Measurements from ENCODE around the gene DSG3. TPM values are rescaled to one million over a fixed set of nuclear protein-coding genes. Genes with fewer than 3 reads are reported as not detected.

DSG3 gene
- total and polyA plus RNA-seq, 12 donors, result 0.04 to 0.17 (median 0.08) TPM; not detected in 9

GRCh38 chr18:31511098-31511497 lies 63.6 kb downstream of the DSG3 start:
- no peaks in the 10 kb centered on the region for H3K36me3 ChIP-seq (replicated peaks in 1 of 2)
- peaks cover 4% of the 10 kb centered on the region for H3K27me3 ChIP-seq
- TF ChIP-seq POLR2A (IDR thresholded peaks at IDR 0.05), result no peak
- TF ChIP-seq CTCF (IDR thresholded peaks at IDR 0.05), result no peak
- H3K4me1 ChIP-seq (replicated peaks in 1 of 2), result no peaks in the 10 kb centered on the region
- 54 to 63% (median 58%) methylated on average over 5 to 6 of the region's 6 CpGs for WGBS, 4 donors
- DNase-seq, result no peak
- H3K9me3 ChIP-seq (replicated peaks in 1 of 3), result no peaks in the 10 kb centered on the region
- no peak overlapping the region for H3K27ac ChIP-seq
- intact Hi-C loops (cut with DNase I), result no loop called here
- H3K4me3 ChIP-seq, result no peak overlapping the region

DNA sequence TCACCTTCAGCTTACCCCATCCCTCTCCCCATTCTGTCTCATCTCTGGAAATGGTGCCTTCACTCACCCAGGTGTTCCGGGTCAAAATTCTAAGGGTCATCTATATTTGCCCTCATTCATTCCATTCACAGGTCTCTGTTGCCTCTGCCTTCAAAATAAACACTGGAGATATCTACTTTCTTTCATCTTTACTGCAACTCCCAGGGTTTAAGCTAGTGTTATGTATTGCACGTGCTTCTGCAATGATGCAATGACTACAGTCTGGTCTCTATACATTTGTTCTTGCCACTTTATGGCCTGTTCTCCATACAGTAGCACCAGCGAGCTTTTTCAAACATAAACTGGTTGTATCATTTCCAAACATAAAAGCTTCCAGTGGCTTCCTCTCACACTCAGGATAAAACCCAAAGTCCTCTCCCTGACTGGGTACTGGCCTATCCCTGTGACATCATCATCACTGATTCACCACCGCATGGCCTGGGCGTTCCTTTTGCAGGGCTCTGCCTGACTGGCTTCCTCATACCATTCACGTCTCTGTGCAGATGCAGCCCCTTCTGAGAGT lies 64.7 kb downstream of the DSG3 start:
- Histone ChIP-seq H3K36me3 (replicated peaks in 1 of 2) (no peaks in the 10 kb centered on the region), H3K27ac (no peak overlapping the region), H3K9me3 (replicated peaks in 1 of 3) (no peaks in the 10 kb centered on the region), H3K4me1 (replicated peaks in 1 of 2) (no peaks in the 10 kb centered on the region), H3K27me3 (peaks cover 4% of the 10 kb centered on the region), H3K4me3 (no peak overlapping the region)
- TF ChIP-seq CTCF (IDR thresholded peaks at IDR 0.05) (no peak), POLR2A (IDR thresholded peaks at IDR 0.05) (no peak)
- WGBS, 4 donors, result 69 to 82% (median 73%) methylated on average over 5 to 6 of the region's 6 CpGs
- DNase-seq, result no peak
- intact Hi-C loops (cut with DNase I), result no loop called here

DNA sequence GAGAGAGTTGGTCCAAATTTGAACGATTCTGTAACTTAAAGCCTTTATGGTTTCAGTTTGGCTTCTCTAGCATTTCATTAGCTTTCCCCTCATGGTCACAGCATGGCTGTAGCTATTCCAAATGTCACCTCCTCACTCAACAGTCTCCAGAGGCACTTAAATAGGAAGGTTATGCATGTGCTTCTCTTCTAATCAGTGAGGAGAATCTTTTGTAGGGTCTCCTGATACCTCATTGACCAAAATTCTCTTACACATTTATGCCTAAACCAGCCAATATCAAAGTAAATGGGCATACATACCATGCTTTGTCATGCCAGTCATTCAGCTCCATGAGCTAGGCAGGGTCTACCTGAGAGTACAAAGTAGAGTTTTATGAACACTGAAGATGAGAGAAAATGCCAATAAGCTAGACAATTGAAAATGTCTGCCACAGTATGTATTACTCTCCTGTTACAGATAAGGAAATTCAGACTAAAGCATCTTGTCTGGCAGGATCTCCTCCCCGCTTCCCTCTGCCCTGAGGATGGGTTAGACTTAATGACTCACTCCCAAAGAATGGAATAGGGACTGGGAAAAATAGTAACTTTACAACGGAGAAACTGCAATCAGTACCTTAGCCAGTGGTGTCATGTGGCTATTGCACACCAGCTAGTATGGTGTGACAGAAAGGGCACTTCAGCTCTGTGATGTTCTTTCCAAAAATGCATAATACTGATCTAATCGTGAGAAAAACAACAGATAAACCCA lies 65.8 kb downstream of the DSG3 start:
- 39 to 49% (median 43%) methylated on average over 4 of the region's 4 CpGs for WGBS, 4 donors
- TF ChIP-seq CTCF (IDR thresholded peaks at IDR 0.05) (no peak), POLR2A (IDR thresholded peaks at IDR 0.05) (no peak)
- peaks cover 4% of the 10 kb centered on the region for H3K27me3 ChIP-seq
- no peak overlapping the region for H3K27ac ChIP-seq
- DNase-seq, result no peak
- no peak overlapping the region for H3K4me3 ChIP-seq
- intact Hi-C loops (cut with DNase I), result no loop called here
- H3K36me3 ChIP-seq (replicated peaks in 1 of 2), result no peaks in the 10 kb centered on the region
- H3K4me1 ChIP-seq (replicated peaks in 1 of 2), result no peaks in the 10 kb centered on the region
- no peaks in the 10 kb centered on the region for H3K9me3 ChIP-seq (replicated peaks in 1 of 3)

GRCh38 chr18:31516437-31516836 lies 68.9 kb downstream of the DSG3 start:
- intact Hi-C loops (cut with DNase I), result no loop called here

GRCh38 chr18:31526374-31526773 lies 78.8 kb downstream of the DSG3 start:
- DNase-seq, result no peak
- H3K4me1 ChIP-seq (replicated peaks in 1 of 2), result no peaks in the 10 kb centered on the region
- H3K4me3 ChIP-seq, result no peak overlapping the region
- H3K9me3 ChIP-seq (replicated peaks in 1 of 3), result no peaks in the 10 kb centered on the region
- TF ChIP-seq POLR2A (IDR thresholded peaks at IDR 0.05) (no peak), CTCF (IDR thresholded peaks at IDR 0.05) (no peak)
- intact Hi-C loops (cut with DNase I), result no loop called here
- no peaks in the 10 kb centered on the region for H3K36me3 ChIP-seq (replicated peaks in 1 of 2)
- H3K27ac ChIP-seq, result no peak overlapping the region
- 79 to 91% (median 86%) methylated on average over 7 of the region's 7 CpGs for WGBS, 4 donors
- no peaks in the 10 kb centered on the region for H3K27me3 ChIP-seq

More at GRCh38 chr18:31516437-31516836, 68.9 kb downstream of the DSG3 start:
- H3K4me1 ChIP-seq (replicated peaks in 1 of 2), result no peaks in the 10 kb centered on the region
- H3K36me3 ChIP-seq (replicated peaks in 1 of 2), result no peaks in the 10 kb centered on the region
- DNase-seq, result no peak
- no peaks in the 10 kb centered on the region for H3K27me3 ChIP-seq
- no peak for TF ChIP-seq POLR2A (IDR thresholded peaks at IDR 0.05)
- no peak overlapping the region for H3K4me3 ChIP-seq
- WGBS, 4 donors, result 70 to 92% (median 87%) methylated on average over 3 of the region's 3 CpGs
- H3K27ac ChIP-seq, result no peak overlapping the region
- H3K9me3 ChIP-seq (replicated peaks in 1 of 3), result no peaks in the 10 kb centered on the region

All from adrenal gland (tissue), 12 donors.